ENCODE data around the gene SF3A2.

The SF3A2 gene

GRCh38 chr19:2247433-2248101 is 10.9 kb downstream of the SF3A2 start:
- TF ChIP-seq SNAI2 (CRISPR knock-in tag; IDR thresholded peaks at IDR 0.05) (no peak), CSDC2 (CRISPR knock-in tag; IDR thresholded peaks at IDR 0.05) (no peak), TOX (CRISPR knock-in tag; IDR thresholded peaks at IDR 0.05; ENCODE audit: borderline replicate concordance) (no peak), ZC3H10 (CRISPR knock-in tag; IDR thresholded peaks at IDR 0.05) (no peak), GLIS3 (CRISPR knock-in tag; IDR thresholded peaks at IDR 0.05) (no peak), ZFP3 (CRISPR knock-in tag; IDR thresholded peaks at IDR 0.05) (no peak), OSR1 (CRISPR knock-in tag; IDR thresholded peaks at IDR 0.05) (no peak), ZNF8 (CRISPR knock-in tag; IDR thresholded peaks at IDR 0.05) (no peak), RARB (CRISPR knock-in tag; IDR thresholded peaks at IDR 0.05) (no peak), ZFP30 (CRISPR knock-in tag; IDR thresholded peaks at IDR 0.05) (no peak)
- TF ChIP-seq, protein P1, sequence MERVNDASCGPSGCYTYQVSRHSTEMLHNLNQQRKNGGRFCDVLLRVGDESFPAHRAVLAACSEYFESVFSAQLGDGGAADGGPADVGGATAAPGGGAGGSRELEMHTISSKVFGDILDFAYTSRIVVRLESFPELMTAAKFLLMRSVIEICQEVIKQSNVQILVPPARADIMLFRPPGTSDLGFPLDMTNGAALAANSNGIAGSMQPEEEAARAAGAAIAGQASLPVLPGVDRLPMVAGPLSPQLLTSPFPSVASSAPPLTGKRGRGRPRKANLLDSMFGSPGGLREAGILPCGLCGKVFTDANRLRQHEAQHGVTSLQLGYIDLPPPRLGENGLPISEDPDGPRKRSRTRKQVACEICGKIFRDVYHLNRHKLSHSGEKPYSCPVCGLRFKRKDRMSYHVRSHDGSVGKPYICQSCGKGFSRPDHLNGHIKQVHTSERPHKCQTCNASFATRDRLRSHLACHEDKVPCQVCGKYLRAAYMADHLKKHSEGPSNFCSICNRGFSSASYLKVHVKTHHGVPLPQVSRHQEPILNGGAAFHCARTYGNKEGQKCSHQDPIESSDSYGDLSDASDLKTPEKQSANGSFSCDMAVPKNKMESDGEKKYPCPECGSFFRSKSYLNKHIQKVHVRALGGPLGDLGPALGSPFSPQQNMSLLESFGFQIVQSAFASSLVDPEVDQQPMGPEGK (CRISPR knock-in tag; IDR thresholded peaks at IDR 0.05; ENCODE audit: borderline replicate concordance), result no peak
- TF ChIP-seq, protein P2, sequence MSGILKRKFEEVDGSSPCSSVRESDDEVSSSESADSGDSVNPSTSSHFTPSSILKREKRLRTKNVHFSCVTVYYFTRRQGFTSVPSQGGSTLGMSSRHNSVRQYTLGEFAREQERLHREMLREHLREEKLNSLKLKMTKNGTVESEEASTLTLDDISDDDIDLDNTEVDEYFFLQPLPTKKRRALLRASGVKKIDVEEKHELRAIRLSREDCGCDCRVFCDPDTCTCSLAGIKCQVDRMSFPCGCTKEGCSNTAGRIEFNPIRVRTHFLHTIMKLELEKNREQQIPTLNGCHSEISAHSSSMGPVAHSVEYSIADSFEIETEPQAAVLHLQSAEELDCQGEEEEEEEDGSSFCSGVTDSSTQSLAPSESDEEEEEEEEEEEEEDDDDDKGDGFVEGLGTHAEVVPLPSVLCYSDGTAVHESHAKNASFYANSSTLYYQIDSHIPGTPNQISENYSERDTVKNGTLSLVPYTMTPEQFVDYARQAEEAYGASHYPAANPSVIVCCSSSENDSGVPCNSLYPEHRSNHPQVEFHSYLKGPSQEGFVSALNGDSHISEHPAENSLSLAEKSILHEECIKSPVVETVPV (CRISPR knock-in tag; IDR thresholded peaks at IDR 0.05), result no peak
- ATAC-seq, result no peak

- ATAC-seq, result no peak
- TF ChIP-seq ZC3H10 (CRISPR knock-in tag; IDR thresholded peaks at IDR 0.05) (no peak), ARNTL (CRISPR knock-in tag; IDR thresholded peaks at IDR 0.05; ENCODE audit: borderline replicate concordance, low read depth) (no peak), ZNF70 (CRISPR knock-in tag; IDR thresholded peaks at IDR 0.05) (no peak), ESRRG (CRISPR knock-in tag; IDR thresholded peaks at IDR 0.05) (no peak), ZFP30 (CRISPR knock-in tag; IDR thresholded peaks at IDR 0.05) (no peak), TOX (CRISPR knock-in tag; IDR thresholded peaks at IDR 0.05; ENCODE audit: borderline replicate concordance) (no peak), SNAI2 (CRISPR knock-in tag; IDR thresholded peaks at IDR 0.05) (no peak), BACH2 (CRISPR knock-in tag; IDR thresholded peaks at IDR 0.05; ENCODE audit: borderline replicate concordance) (no peak), TCF4 (CRISPR knock-in tag; IDR thresholded peaks at IDR 0.05; ENCODE audit: borderline replicate concordance) (no peak), POU6F1 (CRISPR knock-in tag; IDR thresholded peaks at IDR 0.05; ENCODE audit: borderline replicate concordance, low read depth) (no peak)
- TF ChIP-seq, protein P3, sequence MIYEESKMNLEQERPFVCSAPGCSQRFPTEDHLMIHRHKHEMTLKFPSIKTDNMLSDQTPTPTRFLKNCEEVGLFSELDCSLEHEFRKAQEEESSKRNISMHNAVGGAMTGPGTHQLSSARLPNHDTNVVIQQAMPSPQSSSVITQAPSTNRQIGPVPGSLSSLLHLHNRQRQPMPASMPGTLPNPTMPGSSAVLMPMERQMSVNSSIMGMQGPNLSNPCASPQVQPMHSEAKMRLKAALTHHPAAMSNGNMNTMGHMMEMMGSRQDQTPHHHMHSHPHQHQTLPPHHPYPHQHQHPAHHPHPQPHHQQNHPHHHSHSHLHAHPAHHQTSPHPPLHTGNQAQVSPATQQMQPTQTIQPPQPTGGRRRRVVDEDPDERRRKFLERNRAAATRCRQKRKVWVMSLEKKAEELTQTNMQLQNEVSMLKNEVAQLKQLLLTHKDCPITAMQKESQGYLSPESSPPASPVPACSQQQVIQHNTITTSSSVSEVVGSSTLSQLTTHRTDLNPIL (CRISPR knock-in tag; IDR thresholded peaks at IDR 0.05; ENCODE audit: low read depth), result no peak
Measured at GRCh38 chr19:2248136-2249009, 11.7 kb downstream of the SF3A2 start.

DNA sequence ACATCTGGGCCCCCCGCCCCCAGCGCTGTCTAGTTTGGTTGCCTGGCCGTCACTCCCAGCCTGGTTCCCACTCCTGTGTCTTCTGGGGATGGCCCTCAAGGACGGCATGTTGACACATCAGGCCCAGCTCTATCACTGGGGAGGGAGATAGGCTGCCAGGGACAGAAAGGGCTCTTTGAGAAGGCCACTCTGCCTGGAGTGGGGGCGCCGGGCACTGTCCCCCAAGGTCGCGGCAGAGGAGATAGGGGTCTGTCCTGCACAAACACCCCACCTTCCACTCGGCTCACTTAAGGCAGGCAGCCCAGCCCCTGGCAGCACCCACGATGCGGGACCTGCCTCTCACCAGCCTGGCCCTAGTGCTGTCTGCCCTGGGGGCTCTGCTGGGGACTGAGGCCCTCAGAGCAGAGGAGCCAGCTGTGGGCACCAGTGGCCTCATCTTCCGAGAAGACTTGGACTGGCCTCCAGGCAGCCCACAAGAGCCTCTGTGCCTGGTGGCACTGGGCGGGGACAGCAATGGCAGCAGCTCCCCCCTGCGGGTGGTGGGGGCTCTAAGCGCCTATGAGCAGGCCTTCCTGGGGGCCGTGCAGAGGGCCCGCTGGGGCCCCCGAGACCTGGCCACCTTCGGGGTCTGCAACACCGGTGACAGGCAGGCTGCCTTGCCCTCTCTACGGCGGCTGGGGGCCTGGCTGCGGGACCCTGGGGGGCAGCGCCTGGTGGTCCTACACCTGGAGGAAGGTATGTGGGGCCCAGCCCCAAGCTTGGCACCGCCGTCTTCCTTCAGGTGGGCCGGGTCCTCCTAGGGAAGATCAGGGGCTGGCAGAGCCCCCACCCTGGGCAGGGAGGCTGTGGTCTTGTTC is 12.6 kb downstream of the SF3A2 start, which contains the start of gene AMH:
AMH (plus strand) TSS at position 314 of the 857 bp plus-strand sequence; CDS start at position 324, 10 bp downstream.
- no peak; the same call in 2 of the 3 replicates for ATAC-seq
- TF ChIP-seq GLIS3 (CRISPR knock-in tag; IDR thresholded peaks at IDR 0.05) (no peak), PPARA (CRISPR knock-in tag; IDR thresholded peaks at IDR 0.05; ENCODE audit: borderline replicate concordance) (no peak), ESRRG (CRISPR knock-in tag; IDR thresholded peaks at IDR 0.05) (no peak), CSDC2 (CRISPR knock-in tag; IDR thresholded peaks at IDR 0.05) (no peak), TOX (CRISPR knock-in tag; IDR thresholded peaks at IDR 0.05; ENCODE audit: borderline replicate concordance) (no peak), OSR1 (CRISPR knock-in tag; IDR thresholded peaks at IDR 0.05) (no peak), RARB (CRISPR knock-in tag; IDR thresholded peaks at IDR 0.05) (no peak), TCF4 (CRISPR knock-in tag; IDR thresholded peaks at IDR 0.05; ENCODE audit: borderline replicate concordance) (no peak), ISL1 (CRISPR knock-in tag; IDR thresholded peaks at IDR 0.05) (no peak), BACH2 (CRISPR knock-in tag; IDR thresholded peaks at IDR 0.05; ENCODE audit: borderline replicate concordance) (no peak), ZNF70 (CRISPR knock-in tag; IDR thresholded peaks at IDR 0.05) (no peak), ZNF8 (CRISPR knock-in tag; IDR thresholded peaks at IDR 0.05) (no peak), ZNF565 (CRISPR knock-in tag; conservative IDR thresholded peaks at IDR 0.05; ENCODE audit: low read depth) (no peak), ZC3H10 (CRISPR knock-in tag; IDR thresholded peaks at IDR 0.05) (no peak)
- TF ChIP-seq, protein P2 (CRISPR knock-in tag; IDR thresholded peaks at IDR 0.05), result no peak
- TF ChIP-seq, protein P3 (CRISPR knock-in tag; IDR thresholded peaks at IDR 0.05; ENCODE audit: low read depth), result no peak
- TF ChIP-seq, protein P1 (CRISPR knock-in tag; IDR thresholded peaks at IDR 0.05; ENCODE audit: borderline replicate concordance), result no peak
